Measurements from ENCODE around the gene BRD4. TPM values are rescaled to one million over a fixed set of nuclear protein-coding genes. Genes with fewer than 3 reads are reported as not detected.

BRD4 gene
- total and polyA plus RNA-seq, 10 of the 15 experiments (the other 5 are each of a cell fraction or from before 2014, with no cell fraction given) = 5.3 to 84.4 (median 11.8) TPM

DNA sequence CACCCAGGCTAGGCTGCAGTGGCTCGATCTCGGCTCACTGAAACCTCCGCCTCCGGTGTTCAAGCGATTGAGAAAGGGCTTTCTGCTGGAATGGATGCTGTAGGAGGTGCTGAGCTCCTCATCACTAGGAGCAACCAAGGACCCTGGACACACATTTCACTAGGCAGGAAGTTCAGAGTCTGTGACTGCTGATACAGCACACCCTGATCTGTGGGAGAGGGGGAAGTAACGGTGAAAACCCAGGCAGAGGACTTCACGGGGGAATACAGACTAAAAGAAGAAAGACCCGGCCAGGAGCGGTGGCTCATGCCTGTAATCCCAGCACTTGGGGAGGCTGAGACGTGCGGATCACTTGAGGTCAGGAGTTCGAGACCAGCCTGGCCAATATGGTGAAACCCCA is 119.6 kb downstream of the BRD4 start:
- no peak for TF ChIP-seq RUNX3 (IDR thresholded peaks at IDR 0.05; ENCODE audit: low read length)
- TF ChIP-seq, protein P1, sequence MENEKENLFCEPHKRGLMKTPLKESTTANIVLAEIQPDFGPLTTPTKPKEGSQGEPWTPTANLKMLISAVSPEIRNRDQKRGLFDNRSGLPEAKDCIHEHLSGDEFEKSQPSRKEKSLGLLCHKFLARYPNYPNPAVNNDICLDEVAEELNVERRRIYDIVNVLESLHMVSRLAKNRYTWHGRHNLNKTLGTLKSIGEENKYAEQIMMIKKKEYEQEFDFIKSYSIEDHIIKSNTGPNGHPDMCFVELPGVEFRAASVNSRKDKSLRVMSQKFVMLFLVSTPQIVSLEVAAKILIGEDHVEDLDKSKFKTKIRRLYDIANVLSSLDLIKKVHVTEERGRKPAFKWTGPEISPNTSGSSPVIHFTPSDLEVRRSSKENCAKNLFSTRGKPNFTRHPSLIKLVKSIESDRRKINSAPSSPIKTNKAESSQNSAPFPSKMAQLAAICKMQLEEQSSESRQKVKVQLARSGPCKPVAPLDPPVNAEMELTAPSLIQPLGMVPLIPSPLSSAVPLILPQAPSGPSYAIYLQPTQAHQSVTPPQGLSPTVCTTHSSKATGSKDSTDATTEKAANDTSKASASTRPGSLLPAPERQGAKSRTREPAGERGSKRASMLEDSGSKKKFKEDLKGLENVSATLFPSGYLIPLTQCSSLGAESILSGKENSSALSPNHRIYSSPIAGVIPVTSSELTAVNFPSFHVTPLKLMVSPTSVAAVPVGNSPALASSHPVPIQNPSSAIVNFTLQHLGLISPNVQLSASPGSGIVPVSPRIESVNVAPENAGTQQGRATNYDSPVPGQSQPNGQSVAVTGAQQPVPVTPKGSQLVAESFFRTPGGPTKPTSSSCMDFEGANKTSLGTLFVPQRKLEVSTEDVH (IDR thresholded peaks at IDR 0.05; ENCODE audit: low read depth, partially characterized antibody) = no peak
- TF ChIP-seq TARDBP (IDR thresholded peaks at IDR 0.05; ENCODE audit: borderline replicate concordance) = no peak
- TF ChIP-seq NFXL1 (IDR thresholded peaks at IDR 0.05; ENCODE audit: borderline replicate concordance) = no peak
- TF ChIP-seq CBX3 (IDR thresholded peaks at IDR 0.05; ENCODE audit: borderline replicate concordance, low read depth) = no peak
- no peak for TF ChIP-seq HDGF (IDR thresholded peaks at IDR 0.05)
- TF ChIP-seq DPF2 (IDR thresholded peaks at IDR 0.05) = no peak
- TF ChIP-seq, protein P2, sequence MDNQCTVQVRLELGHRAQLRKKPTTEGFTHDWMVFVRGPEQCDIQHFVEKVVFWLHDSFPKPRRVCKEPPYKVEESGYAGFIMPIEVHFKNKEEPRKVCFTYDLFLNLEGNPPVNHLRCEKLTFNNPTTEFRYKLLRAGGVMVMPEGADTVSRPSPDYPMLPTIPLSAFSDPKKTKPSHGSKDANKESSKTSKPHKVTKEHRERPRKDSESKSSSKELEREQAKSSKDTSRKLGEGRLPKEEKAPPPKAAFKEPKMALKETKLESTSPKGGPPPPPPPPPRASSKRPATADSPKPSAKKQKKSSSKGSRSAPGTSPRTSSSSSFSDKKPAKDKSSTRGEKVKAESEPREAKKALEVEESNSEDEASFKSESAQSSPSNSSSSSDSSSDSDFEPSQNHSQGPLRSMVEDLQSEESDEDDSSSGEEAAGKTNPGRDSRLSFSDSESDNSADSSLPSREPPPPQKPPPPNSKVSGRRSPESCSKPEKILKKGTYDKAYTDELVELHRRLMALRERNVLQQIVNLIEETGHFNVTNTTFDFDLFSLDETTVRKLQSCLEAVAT (IDR thresholded peaks at IDR 0.05) = no peak
- TF ChIP-seq CBFB (IDR thresholded peaks at IDR 0.05; ENCODE audit: low read depth) = no peak
- no peak for TF ChIP-seq CBX5 (IDR thresholded peaks at IDR 0.05; ENCODE audit: low read depth)
- TF ChIP-seq, protein P3, sequence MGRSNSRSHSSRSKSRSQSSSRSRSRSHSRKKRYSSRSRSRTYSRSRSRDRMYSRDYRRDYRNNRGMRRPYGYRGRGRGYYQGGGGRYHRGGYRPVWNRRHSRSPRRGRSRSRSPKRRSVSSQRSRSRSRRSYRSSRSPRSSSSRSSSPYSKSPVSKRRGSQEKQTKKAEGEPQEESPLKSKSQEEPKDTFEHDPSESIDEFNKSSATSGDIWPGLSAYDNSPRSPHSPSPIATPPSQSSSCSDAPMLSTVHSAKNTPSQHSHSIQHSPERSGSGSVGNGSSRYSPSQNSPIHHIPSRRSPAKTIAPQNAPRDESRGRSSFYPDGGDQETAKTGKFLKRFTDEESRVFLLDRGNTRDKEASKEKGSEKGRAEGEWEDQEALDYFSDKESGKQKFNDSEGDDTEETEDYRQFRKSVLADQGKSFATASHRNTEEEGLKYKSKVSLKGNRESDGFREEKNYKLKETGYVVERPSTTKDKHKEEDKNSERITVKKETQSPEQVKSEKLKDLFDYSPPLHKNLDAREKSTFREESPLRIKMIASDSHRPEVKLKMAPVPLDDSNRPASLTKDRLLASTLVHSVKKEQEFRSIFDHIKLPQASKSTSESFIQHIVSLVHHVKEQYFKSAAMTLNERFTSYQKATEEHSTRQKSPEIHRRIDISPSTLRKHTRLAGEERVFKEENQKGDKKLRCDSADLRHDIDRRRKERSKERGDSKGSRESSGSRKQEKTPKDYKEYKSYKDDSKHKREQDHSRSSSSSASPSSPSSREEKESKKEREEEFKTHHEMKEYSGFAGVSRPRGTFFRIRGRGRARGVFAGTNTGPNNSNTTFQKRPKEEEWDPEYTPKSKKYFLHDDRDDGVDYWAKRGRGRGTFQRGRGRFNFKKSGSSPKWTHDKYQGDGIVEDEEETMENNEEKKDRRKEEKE (IDR thresholded peaks at IDR 0.05) = no peak
- no peak for TF ChIP-seq SUPT20H (IDR thresholded peaks at IDR 0.05; ENCODE audit: borderline replicate concordance, control insufficient read depth, low read depth, low read length)
- no peak for TF ChIP-seq SIN3A (IDR thresholded peaks at IDR 0.05; ENCODE audit: low read depth, low read length)
- no peak for TF ChIP-seq BACH1 (IDR thresholded peaks at IDR 0.05; ENCODE audit: borderline replicate concordance)
- no peak for TF ChIP-seq JUND (IDR thresholded peaks at IDR 0.05; ENCODE audit: low read depth, low read length)
- TF ChIP-seq BHLHE40 (IDR thresholded peaks at IDR 0.05; ENCODE audit: borderline replicate concordance in 1 of 2, low read depth in 2 of 2, low read length in 1 of 2) = no peak
- TF ChIP-seq POLR2AphosphoS5 (IDR thresholded peaks at IDR 0.05; ENCODE audit: low read length) = no peak
- no peak for TF ChIP-seq KLF5 (IDR thresholded peaks at IDR 0.05; ENCODE audit: partially characterized antibody)
- no peak overlapping the region for H3K9ac ChIP-seq (ENCODE audit: control insufficient read depth, insufficient read depth, low read length)
- no peaks in the 10 kb centered on the region for H3K4me1 ChIP-seq (ENCODE audit: control insufficient read depth, insufficient read depth, low read length)
- H2AFZ ChIP-seq (ENCODE audit: control insufficient read depth, low read depth, low read length) = no peak overlapping the region
- H3K79me2 ChIP-seq (ENCODE audit: control insufficient read depth, insufficient read depth, low read length) = no peaks in the 10 kb centered on the region
- H4K20me1 ChIP-seq (ENCODE audit: control insufficient read depth, insufficient read depth) = no peaks in the 10 kb centered on the region
- H3K9me3 ChIP-seq (replicated peaks; ENCODE audit: control insufficient read depth, insufficient read depth, low read length) = no peaks in the 10 kb centered on the region
- DNase-seq (ENCODE audit: low read depth, low spot score) (no peak), FAIRE-seq (no peak), ATAC-seq (no peak)
- ChIA-PET RAD21 (ENCODE audit: unreplicated experiment) (no interaction called here), SMC1A (ENCODE audit: uncharacterized antibody, unreplicated experiment) (interaction anchor here (0.6 kb wide), 1 partner anchor 118 kb away, joined by 4 read pairs; no protein-coding TSS in a partner anchor), POLR2A (no interaction called here), CTCF (no interaction called here)
- no peaks in the 10 kb centered on the region for H3K36me3 ChIP-seq (ENCODE audit: control insufficient read depth in 2 of 2, insufficient read depth in 2 of 2, low read length in 1 of 2)
- intact Hi-C loops (cut with micrococcal nuclease; ENCODE audit: unreplicated experiment) = no loop called here
- BruUV-seq (replicated peaks) = no TSS peak
- WGBS (ENCODE audit: insufficient coverage, insufficient replicate concordance, low lambda C conversion rate, missing lambda C conversion rate) = 66% methylated on average over 12 of the region's 12 CpGs
- no peak overlapping the region for H3K4me2 ChIP-seq (ENCODE audit: control insufficient read depth, insufficient read depth)
- no peak overlapping the region for H3K27ac ChIP-seq (ENCODE audit: control insufficient read depth, insufficient read depth)
- in situ Hi-C loops (cut with MboI) = no loop called here
- no peak overlapping the region for H3K4me3 ChIP-seq
- H3K27me3 ChIP-seq (replicated peaks in 1 of 2; ENCODE audit: control insufficient read depth in 2 of 2, insufficient read depth in 2 of 2, low read length in 1 of 2) = no peaks in the 10 kb centered on the region
